ENCODE data around the gene HTR2C.

GRCh38 chrX:114582698-114583395, 1.0 kb upstream of the HTR2C start:
- TF ChIP-seq SIN3A (IDR thresholded peaks at IDR 0.05; ENCODE audit: borderline replicate concordance, insufficient read depth, low read length) (no peak), POLR2AphosphoS5 (IDR thresholded peaks at IDR 0.05; ENCODE audit: low read depth, low read length) (no peak), TAF1 (IDR thresholded peaks at IDR 0.05; ENCODE audit: borderline replicate concordance, insufficient read depth, low read length) (no peak), REST (IDR thresholded peaks at IDR 0.05; ENCODE audit: insufficient read depth in 1 of 2, low read depth in 2 of 2, low read length in 2 of 2) (no peak)

All from PFSK-1 (cell line).